ENCODE results near the gene S100A6.

The S100A6 gene

GRCh38 chr1:153573351-153573750 lies 37.6 kb upstream of the S100A6 start:
- Histone ChIP-seq H3K27me3 (ENCODE audit: insufficient read depth, low read length) (no peaks in the 10 kb centered on the region), H3K4me1 (ENCODE audit: insufficient read depth, low read length) (peaks cover 8% of the 10 kb centered on the region), H3K27ac (ENCODE audit: low read depth, low read length) (no peak overlapping the region), H3K9ac (ENCODE audit: low read depth, low read length) (no peak overlapping the region), H3K4me3 (ENCODE audit: low read length) (no peak overlapping the region), H3K9me3 (ENCODE audit: insufficient read depth, low read depth, low read length) (peaks cover 3% of the 10 kb centered on the region; the same call in 1 of the 2 replicates), H3K36me3 (ENCODE audit: insufficient read depth, low read length) (no peaks in the 10 kb centered on the region)
- 94% methylated on average over 3 of the region's 3 CpGs for WGBS

GRCh38 chr1:153572569-153573015 lies 36.8 kb upstream of the S100A6 start:
- Histone ChIP-seq H3K27ac (ENCODE audit: low read depth, low read length) (no peak overlapping the region), H3K27me3 (ENCODE audit: insufficient read depth, low read length) (no peaks in the 10 kb centered on the region), H3K9me3 (ENCODE audit: insufficient read depth, low read depth, low read length) (peaks cover 3% of the 10 kb centered on the region; the same call in 1 of the 2 replicates), H3K4me1 (ENCODE audit: insufficient read depth, low read length) (peaks cover 8% of the 10 kb centered on the region), H3K36me3 (ENCODE audit: insufficient read depth, low read length) (no peaks in the 10 kb centered on the region), H3K9ac (ENCODE audit: low read depth, low read length) (no peak overlapping the region), H3K4me3 (ENCODE audit: low read length) (no peak overlapping the region)
- 48% methylated on average over 3 of the region's 3 CpGs for WGBS

- no peak overlapping the region for H3K9ac ChIP-seq (ENCODE audit: low read depth, low read length)
- H3K9me3 ChIP-seq (ENCODE audit: insufficient read depth, low read depth, low read length): peaks cover 3% of the 10 kb centered on the region; the same call in 1 of the 2 replicates
- no peaks in the 10 kb centered on the region for H3K27me3 ChIP-seq (ENCODE audit: insufficient read depth, low read length)
- 84% methylated on average over 7 of the region's 7 CpGs for WGBS
- H3K27ac ChIP-seq (ENCODE audit: low read depth, low read length): no peak overlapping the region
- H3K4me3 ChIP-seq (ENCODE audit: low read length): no peak overlapping the region
- peaks cover 16% of the 10 kb centered on the region for H3K4me1 ChIP-seq (ENCODE audit: insufficient read depth, low read length)
- no peaks in the 10 kb centered on the region for H3K36me3 ChIP-seq (ENCODE audit: insufficient read depth, low read length)
Measured at GRCh38 chr1:153571706-153572105, 35.9 kb upstream of the S100A6 start.

GRCh38 chr1:153570874-153571273 lies 35.1 kb upstream of the S100A6 start:
- H3K4me1 ChIP-seq (ENCODE audit: insufficient read depth, low read length): peaks cover 23% of the 10 kb centered on the region
- H3K9ac ChIP-seq (ENCODE audit: low read depth, low read length): no peak overlapping the region
- no peaks in the 10 kb centered on the region for H3K36me3 ChIP-seq (ENCODE audit: insufficient read depth, low read length)
- WGBS: 96% methylated on average over 5 of the region's 5 CpGs
- H3K9me3 ChIP-seq (ENCODE audit: insufficient read depth, low read depth, low read length): peaks cover 3% of the 10 kb centered on the region; the same call in 1 of the 2 replicates
- no peak overlapping the region for H3K4me3 ChIP-seq (ENCODE audit: low read length)
- H3K27me3 ChIP-seq (ENCODE audit: insufficient read depth, low read length): no peaks in the 10 kb centered on the region
- no peak overlapping the region for H3K27ac ChIP-seq (ENCODE audit: low read depth, low read length)

GRCh38 chr1:153569465-153569864 lies 33.7 kb upstream of the S100A6 start:
- Histone ChIP-seq H3K4me3 (ENCODE audit: low read length) (no peak overlapping the region), H3K27me3 (ENCODE audit: insufficient read depth, low read length) (no peaks in the 10 kb centered on the region), H3K4me1 (ENCODE audit: insufficient read depth, low read length) (peaks cover 31% of the 10 kb centered on the region), H3K27ac (ENCODE audit: low read depth, low read length) (no peak overlapping the region), H3K36me3 (ENCODE audit: insufficient read depth, low read length) (no peaks in the 10 kb centered on the region), H3K9ac (ENCODE audit: low read depth, low read length) (no peak overlapping the region), H3K9me3 (ENCODE audit: insufficient read depth, low read depth, low read length) (peaks cover 3% of the 10 kb centered on the region; the same call in 1 of the 2 replicates)
- 96% methylated on average over 8 of the region's 8 CpGs for WGBS

GRCh38 chr1:153568367-153569099 lies 32.7 kb upstream of the S100A6 start:
- 22% methylated on average over 25 of the region's 25 CpGs for WGBS
- H3K9ac ChIP-seq (ENCODE audit: low read depth, low read length): peak overlapping the region; percentile 9; the same call in 1 of the 2 replicates
- H3K36me3 ChIP-seq (ENCODE audit: insufficient read depth, low read length): no peaks in the 10 kb centered on the region
- H3K9me3 ChIP-seq (ENCODE audit: insufficient read depth, low read depth, low read length): no peaks in the 10 kb centered on the region
- H3K27ac ChIP-seq (ENCODE audit: low read depth, low read length): peak overlapping the region; percentile 0; the same call in 1 of the 2 replicates
- peak overlapping the region; percentile 15 for H3K4me3 ChIP-seq (ENCODE audit: low read length)
- no peaks in the 10 kb centered on the region for H3K27me3 ChIP-seq (ENCODE audit: insufficient read depth, low read length)
- peaks cover 31% of the 10 kb centered on the region for H3K4me1 ChIP-seq (ENCODE audit: insufficient read depth, low read length)

- peak overlapping the region; percentile 0; the same call in 1 of the 2 replicates for H3K27ac ChIP-seq (ENCODE audit: low read depth, low read length)
- no peaks in the 10 kb centered on the region for H3K9me3 ChIP-seq (ENCODE audit: insufficient read depth, low read depth, low read length)
- peak overlapping the region; percentile 9; the same call in 1 of the 2 replicates for H3K9ac ChIP-seq (ENCODE audit: low read depth, low read length)
- H3K4me3 ChIP-seq (ENCODE audit: low read length): peak overlapping the region; percentile 15
- no peaks in the 10 kb centered on the region for H3K36me3 ChIP-seq (ENCODE audit: insufficient read depth, low read length)
- peaks cover 31% of the 10 kb centered on the region for H3K4me1 ChIP-seq (ENCODE audit: insufficient read depth, low read length)
- WGBS: 66% methylated on average over 22 of the region's 22 CpGs
- H3K27me3 ChIP-seq (ENCODE audit: insufficient read depth, low read length): no peaks in the 10 kb centered on the region
Measured at GRCh38 chr1:153567621-153568366, 32.0 kb upstream of the S100A6 start.

GRCh38 chr1:153566414-153567371 lies 30.9 kb upstream of the S100A6 start:
- peaks cover 31% of the 10 kb centered on the region for H3K4me1 ChIP-seq (ENCODE audit: insufficient read depth, low read length)
- H3K4me3 ChIP-seq (ENCODE audit: low read length): no peak overlapping the region; the same call in 1 of the 2 replicates
- H3K27ac ChIP-seq (ENCODE audit: low read depth, low read length): peak overlapping the region; percentile 66
- H3K36me3 ChIP-seq (ENCODE audit: insufficient read depth, low read length): no peaks in the 10 kb centered on the region
- H3K9me3 ChIP-seq (ENCODE audit: insufficient read depth, low read depth, low read length): no peaks in the 10 kb centered on the region
- peak overlapping the region; percentile 71 for H3K9ac ChIP-seq (ENCODE audit: low read depth, low read length)
- 44% methylated on average over 16 of the region's 16 CpGs for WGBS
- no peaks in the 10 kb centered on the region for H3K27me3 ChIP-seq (ENCODE audit: insufficient read depth, low read length)

- H3K27me3 ChIP-seq (ENCODE audit: insufficient read depth, low read length): no peaks in the 10 kb centered on the region
- peak within 1 kb of the TSS; percentile 76 for H3K27ac ChIP-seq (ENCODE audit: low read depth, low read length)
- H3K4me3 ChIP-seq (ENCODE audit: low read length): no peak within 1 kb of the TSS; the same call in 1 of the 2 replicates
- H3K9ac ChIP-seq (ENCODE audit: low read depth, low read length): peak within 1 kb of the TSS; percentile 71
- no peaks in the 10 kb centered on the region for H3K36me3 ChIP-seq (ENCODE audit: insufficient read depth, low read length)
- no peaks in the 10 kb centered on the region for H3K9me3 ChIP-seq (ENCODE audit: insufficient read depth, low read depth, low read length)
- WGBS: 74% methylated on average over 8 of the region's 8 CpGs
- H3K4me1 ChIP-seq (ENCODE audit: insufficient read depth, low read length): peaks cover 31% of the 10 kb centered on the region
Measured at GRCh38 chr1:153565529-153566374, 30.0 kb upstream of the S100A6 start, which contains the start of gene S100A2. TSS of gene S100A2 (minus strand) at chr1:153565844. CDS start at chr1:153563877, 1,967 bp downstream.

- Histone ChIP-seq H3K27ac (ENCODE audit: low read depth, low read length) (no peak overlapping the region), H3K9ac (ENCODE audit: low read depth, low read length) (no peak overlapping the region), H3K4me3 (ENCODE audit: low read length) (no peak overlapping the region), H3K27me3 (ENCODE audit: insufficient read depth, low read length) (no peaks in the 10 kb centered on the region), H3K4me1 (ENCODE audit: insufficient read depth, low read length) (peaks cover 31% of the 10 kb centered on the region), H3K36me3 (ENCODE audit: insufficient read depth, low read length) (no peaks in the 10 kb centered on the region), H3K9me3 (ENCODE audit: insufficient read depth, low read depth, low read length) (no peaks in the 10 kb centered on the region)
- 92% methylated on average over 7 of the region's 7 CpGs for WGBS
Measured at GRCh38 chr1:153563991-153564390, 28.2 kb upstream of the S100A6 start.
